Dendritic cell treated with granulocyte-macrophage colony-stimulating factor and Interleukin-4, amounts not matched to agents 40 ng/mL and 50 ng/mL, for 4 days (primary cell): ENCODE results near the gene RAB3B.
A peak's percentile ranks its signal among the peaks of the same experiment; 100 is the strongest.
"Not testable (repeated sequence)": the region's sequence is repeated elsewhere in the genome, so short reads cannot be mapped to it uniquely, and the experiment has no call there.

Experiments
- H3K27ac Mint-ChIP-seq: one replicate; pipeline ENCODE4 v1.8.0; 2022; ENCODE audit warnings: mild to moderate bottlenecking, mixed read lengths
- H3K27me3 Mint-ChIP-seq: one replicate; pipeline ENCODE4 v1.8.0; 2022; ENCODE audit warnings: mild to moderate bottlenecking, mixed read lengths
- H3K36me3 Mint-ChIP-seq: one replicate; pipeline ENCODE4 v1.8.0; 2022; ENCODE audit warnings: low read depth, mixed read lengths
- H3K4me1 Mint-ChIP-seq: one replicate; pipeline ENCODE4 v1.8.0; 2022; ENCODE audit warnings: low read depth, mixed read lengths
- H3K4me3 Mint-ChIP-seq: one replicate; pipeline ENCODE4 v1.8.0; 2022; ENCODE audit warnings: mild to moderate bottlenecking, moderate library complexity, mixed read lengths
- H3K9me3 Mint-ChIP-seq: one replicate; pipeline ENCODE4 v1.8.0; 2022; ENCODE audit warnings: mixed read lengths
- intact Hi-C: fragments of 100-400 bp; cut with micrococcal nuclease; formaldehyde crosslinking; loops from one replicate; pipeline ENCODE4 v1.15.0; 2022

The RAB3B gene, protein sequence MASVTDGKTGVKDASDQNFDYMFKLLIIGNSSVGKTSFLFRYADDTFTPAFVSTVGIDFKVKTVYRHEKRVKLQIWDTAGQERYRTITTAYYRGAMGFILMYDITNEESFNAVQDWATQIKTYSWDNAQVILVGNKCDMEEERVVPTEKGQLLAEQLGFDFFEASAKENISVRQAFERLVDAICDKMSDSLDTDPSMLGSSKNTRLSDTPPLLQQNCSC

GRCh38 chr1:51990478-51990965 is at the start of gene RAB3B:
TSS of gene RAB3B (minus strand) at chr1:51990700. CDS start at chr1:51977117, 13,583 bp downstream.
- H3K4me1 Mint-ChIP-seq = no peaks in the 10 kb centered on the region
- peaks cover 64% of the 10 kb centered on the region for H3K27me3 Mint-ChIP-seq
- no peaks in the 10 kb centered on the region for H3K36me3 Mint-ChIP-seq
- H3K27ac Mint-ChIP-seq = no peak within 1 kb of the TSS
- peak within 1 kb of the TSS; percentile 65 for H3K4me3 Mint-ChIP-seq
- H3K9me3 Mint-ChIP-seq = no peaks in the 10 kb centered on the region
- intact Hi-C loops = no loop called here

DNA sequence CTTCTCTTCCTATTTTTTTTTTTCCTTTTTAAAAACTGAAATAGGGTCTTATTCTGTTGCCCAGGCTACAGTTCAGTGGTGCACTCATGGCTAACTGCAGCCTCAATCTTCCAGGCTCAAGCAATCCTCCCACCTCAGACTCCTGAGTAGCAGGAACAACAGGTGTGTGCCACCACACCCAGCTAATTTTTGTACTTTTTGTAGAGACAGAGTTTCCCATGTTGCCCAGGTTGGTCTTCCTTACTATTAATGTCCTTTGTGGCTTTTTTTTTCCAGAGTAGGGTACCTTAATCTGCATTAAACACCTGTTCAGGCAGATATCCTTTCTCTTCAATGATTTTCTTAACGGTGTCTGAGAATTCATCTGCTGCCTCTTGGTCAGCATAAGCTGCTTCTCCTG is 47.4 kb upstream of the RAB3B start:
- no peaks in the 10 kb centered on the region for H3K27me3 Mint-ChIP-seq
- no peak overlapping the region for H3K4me3 Mint-ChIP-seq
- H3K4me1 Mint-ChIP-seq = peaks cover 5% of the 10 kb centered on the region
- H3K36me3 Mint-ChIP-seq = peaks cover 70% of the 10 kb centered on the region
- no peaks in the 10 kb centered on the region for H3K9me3 Mint-ChIP-seq
- intact Hi-C loops = no loop called here
- H3K27ac Mint-ChIP-seq = no peak overlapping the region

DNA sequence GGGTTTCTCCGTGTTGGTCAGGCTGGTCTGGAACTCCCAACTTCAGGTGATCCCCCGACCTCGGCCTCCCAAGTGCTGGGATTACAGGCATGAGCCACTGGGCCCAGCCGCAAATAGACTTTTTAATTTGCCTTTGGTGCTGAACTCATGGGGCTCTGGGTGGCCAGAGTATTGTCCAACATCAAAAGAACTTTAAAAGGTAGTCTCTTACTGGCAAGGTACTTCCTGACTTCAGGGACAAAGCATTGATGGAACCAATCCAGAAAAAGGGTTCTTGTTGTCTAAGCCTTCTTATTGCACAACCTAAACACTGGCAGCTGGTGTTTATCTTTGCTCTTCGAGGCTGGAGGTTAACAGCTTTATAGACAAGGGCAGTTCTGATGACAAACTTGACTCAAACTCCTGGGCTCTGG is 46.9 kb upstream of the RAB3B start:
- Mint-ChIP-seq H3K9me3 (no peaks in the 10 kb centered on the region), H3K4me3 (no peak overlapping the region), H3K27ac (no peak overlapping the region), H3K4me1 (peaks cover 10% of the 10 kb centered on the region), H3K36me3 (peaks cover 75% of the 10 kb centered on the region), H3K27me3 (no peaks in the 10 kb centered on the region)
- intact Hi-C loops = no loop called here

DNA sequence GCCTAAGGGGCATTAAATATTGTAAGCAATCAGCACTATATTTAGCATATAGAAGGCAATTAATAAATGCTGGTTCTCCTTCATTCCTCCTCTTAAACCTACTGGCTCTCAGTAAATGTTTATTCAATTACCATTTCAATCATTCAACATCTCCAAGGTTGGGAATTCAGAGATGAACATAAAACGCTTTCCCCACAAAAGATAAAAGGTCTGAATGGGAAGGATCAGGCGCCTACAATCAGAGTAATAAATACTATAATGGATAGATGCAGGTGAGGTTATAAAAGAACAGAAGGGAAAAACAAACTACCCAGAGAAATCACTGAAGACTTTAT is 43.5 kb upstream of the RAB3B start:
- Mint-ChIP-seq H3K4me3 (no peak overlapping the region), H3K36me3 (peaks cover 60% of the 10 kb centered on the region), H3K27me3 (no peaks in the 10 kb centered on the region), H3K27ac (peak overlapping the region; percentile 97), H3K9me3 (no peaks in the 10 kb centered on the region), H3K4me1 (peaks cover 26% of the 10 kb centered on the region)
- intact Hi-C loops = no loop called here

- Mint-ChIP-seq H3K27ac (peak within 1 kb of the TSS; percentile 97), H3K27me3 (no peaks in the 10 kb centered on the region), H3K4me1 (peaks cover 26% of the 10 kb centered on the region), H3K9me3 (no peaks in the 10 kb centered on the region), H3K36me3 (peaks cover 54% of the 10 kb centered on the region), H3K4me3 (peak within 1 kb of the TSS; percentile 93)
- intact Hi-C loops = loop anchor here (1.0 kb wide), 1 partner anchor 22 kb away; the partner anchor contains the start of gene TXNDC12
Measured at GRCh38 chr1:52033190-52034049, 42.9 kb upstream of the RAB3B start, which contains the start of gene KTI12. TSS of gene KTI12 (minus strand) at chr1:52033810. CDS start at chr1:52033761, 49 bp downstream.

- intact Hi-C loops = loop anchor here (1.0 kb wide), 1 partner anchor 23 kb away; the partner anchor contains the start of gene TXNDC12
- Mint-ChIP-seq H3K9me3 (no peaks in the 10 kb centered on the region), H3K27ac (peak overlapping the region; percentile 97), H3K27me3 (no peaks in the 10 kb centered on the region), H3K36me3 (peaks cover 47% of the 10 kb centered on the region), H3K4me1 (peaks cover 26% of the 10 kb centered on the region), H3K4me3 (peak overlapping the region; percentile 93)
Measured at GRCh38 chr1:52032785-52033131, 42.3 kb upstream of the RAB3B start.

- H3K27ac Mint-ChIP-seq = peak overlapping the region; percentile 97
- H3K4me1 Mint-ChIP-seq = peaks cover 26% of the 10 kb centered on the region
- H3K9me3 Mint-ChIP-seq = no peaks in the 10 kb centered on the region
- H3K36me3 Mint-ChIP-seq = peaks cover 44% of the 10 kb centered on the region
- no peaks in the 10 kb centered on the region for H3K27me3 Mint-ChIP-seq
- H3K4me3 Mint-ChIP-seq = peak overlapping the region; percentile 93
- intact Hi-C loops = no loop called here
Measured at GRCh38 chr1:52032124-52032784, 41.8 kb upstream of the RAB3B start.

DNA sequence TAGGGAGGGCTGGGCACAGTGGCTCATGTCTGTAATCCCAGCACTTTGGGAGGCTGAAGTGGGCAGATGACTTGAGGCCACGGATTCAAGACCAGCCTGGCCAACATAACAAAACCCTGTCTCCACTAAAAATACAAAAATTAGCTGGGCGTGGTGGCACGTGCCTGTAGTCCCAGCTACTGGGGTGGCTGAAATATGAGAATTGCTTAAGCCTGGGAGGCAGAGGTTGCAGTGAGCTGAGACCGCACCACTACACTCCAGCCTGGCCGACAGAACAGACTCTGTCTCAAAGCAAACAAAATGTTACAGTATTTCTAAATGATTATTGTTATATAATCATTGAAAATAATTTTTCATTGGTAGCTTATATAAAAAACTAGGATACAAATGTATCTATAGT is 38.3 kb upstream of the RAB3B start:
- H3K27ac Mint-ChIP-seq, H3K9me3 Mint-ChIP-seq, H3K27me3 Mint-ChIP-seq, H3K4me3 Mint-ChIP-seq, intact Hi-C loops: not testable (repeated sequence)
- Mint-ChIP-seq H3K36me3 (peaks cover 68% of the 10 kb centered on the region), H3K4me1 (peaks cover 20% of the 10 kb centered on the region)

GRCh38 chr1:52028328-52028727 is 37.8 kb upstream of the RAB3B start:
- intact Hi-C loops = no loop called here
- Mint-ChIP-seq H3K9me3 (no peaks in the 10 kb centered on the region), H3K27ac (no peak overlapping the region), H3K4me3 (no peak overlapping the region), H3K36me3 (peaks cover 69% of the 10 kb centered on the region), H3K27me3 (no peaks in the 10 kb centered on the region), H3K4me1 (peaks cover 20% of the 10 kb centered on the region)

GRCh38 chr1:52026278-52026677 is 35.8 kb upstream of the RAB3B start:
- H3K27ac Mint-ChIP-seq = no peak overlapping the region
- no peaks in the 10 kb centered on the region for H3K27me3 Mint-ChIP-seq
- H3K9me3 Mint-ChIP-seq = no peaks in the 10 kb centered on the region
- H3K36me3 Mint-ChIP-seq = peaks cover 73% of the 10 kb centered on the region
- no peak overlapping the region for H3K4me3 Mint-ChIP-seq
- H3K4me1 Mint-ChIP-seq = peaks cover 7% of the 10 kb centered on the region
- intact Hi-C loops = no loop called here

DNA sequence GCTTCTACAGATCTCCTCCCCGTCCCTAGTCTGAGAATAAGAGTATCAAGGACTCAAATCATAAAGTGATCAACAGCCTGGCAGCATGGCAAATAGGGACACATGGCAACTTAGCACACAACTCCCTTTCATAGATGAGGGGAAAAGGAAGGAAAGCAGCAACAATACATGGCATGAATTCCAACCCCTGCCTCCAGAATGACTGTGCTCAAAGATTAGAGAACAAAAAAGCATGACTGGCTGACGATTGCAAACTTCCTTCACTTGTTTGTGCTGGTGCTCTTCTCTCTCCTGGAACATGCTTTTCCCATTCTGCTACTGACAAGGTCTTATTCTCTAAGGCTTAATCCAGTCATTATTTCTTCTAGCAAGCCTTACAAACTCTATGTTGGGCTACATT is 31.6 kb upstream of the RAB3B start:
- H3K36me3 Mint-ChIP-seq = peaks cover 79% of the 10 kb centered on the region
- H3K9me3 Mint-ChIP-seq = no peaks in the 10 kb centered on the region
- H3K27ac Mint-ChIP-seq = no peak overlapping the region
- H3K27me3 Mint-ChIP-seq = no peaks in the 10 kb centered on the region
- no peaks in the 10 kb centered on the region for H3K4me1 Mint-ChIP-seq
- intact Hi-C loops = no loop called here
- no peak overlapping the region for H3K4me3 Mint-ChIP-seq

- H3K4me1 Mint-ChIP-seq = no peaks in the 10 kb centered on the region
- intact Hi-C loops = no loop called here
- no peak overlapping the region for H3K4me3 Mint-ChIP-seq
- H3K9me3 Mint-ChIP-seq = no peaks in the 10 kb centered on the region
- no peak overlapping the region for H3K27ac Mint-ChIP-seq
- no peaks in the 10 kb centered on the region for H3K36me3 Mint-ChIP-seq
- H3K27me3 Mint-ChIP-seq = peaks cover 28% of the 10 kb centered on the region
Measured at GRCh38 chr1:52008071-52008809, 17.7 kb upstream of the RAB3B start.

DNA sequence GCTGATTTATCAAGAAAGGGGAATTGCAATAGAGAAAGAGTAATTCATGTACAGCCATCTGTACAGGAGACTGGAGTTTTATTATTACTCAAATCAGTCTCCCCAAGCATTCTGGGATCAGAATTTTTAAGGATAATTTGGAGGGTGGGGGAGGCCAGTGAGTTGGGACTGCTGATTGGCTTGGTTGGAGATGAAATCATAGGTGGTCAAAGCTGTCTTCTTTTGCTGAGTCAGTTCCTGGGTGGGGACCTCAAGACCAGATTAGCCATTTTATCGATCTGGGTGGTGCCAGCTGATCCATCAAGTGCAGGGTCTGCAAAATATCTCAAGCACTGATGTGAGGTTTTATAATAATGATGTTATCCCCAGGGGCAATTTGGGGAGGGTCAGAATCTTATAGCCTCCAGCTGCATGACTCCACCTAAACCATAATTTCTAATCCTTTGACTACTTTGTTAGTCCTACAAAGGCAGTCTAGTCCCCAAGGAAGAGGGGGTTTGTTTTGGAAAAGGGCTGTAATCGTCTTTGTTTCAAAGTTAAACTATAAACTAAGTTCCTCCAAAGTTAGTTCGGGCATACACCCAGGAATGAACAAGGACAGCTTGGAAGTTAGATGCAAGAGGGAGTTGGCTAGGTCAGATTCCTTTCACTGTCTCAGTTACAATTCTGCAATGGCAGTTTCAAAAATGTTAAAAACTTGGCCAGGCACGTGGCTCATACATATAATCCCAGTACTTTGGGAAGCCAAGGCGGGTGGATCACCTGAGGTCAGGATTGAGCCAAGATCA is 16.9 kb upstream of the RAB3B start:
- Mint-ChIP-seq H3K36me3 (no peaks in the 10 kb centered on the region), H3K9me3 (no peaks in the 10 kb centered on the region), H3K4me3 (no peak overlapping the region), H3K4me1 (no peaks in the 10 kb centered on the region), H3K27me3 (peaks cover 29% of the 10 kb centered on the region), H3K27ac (no peak overlapping the region)
- intact Hi-C loops = no loop called here
